Measurements from ENCODE around the gene MBD6. TPM values are rescaled to one million over a fixed set of nuclear protein-coding genes. Genes with fewer than 3 reads are reported as not detected.

Gene MBD6
- total RNA-seq, 1 experiment from 2014 or later = 66.8 TPM

DNA sequence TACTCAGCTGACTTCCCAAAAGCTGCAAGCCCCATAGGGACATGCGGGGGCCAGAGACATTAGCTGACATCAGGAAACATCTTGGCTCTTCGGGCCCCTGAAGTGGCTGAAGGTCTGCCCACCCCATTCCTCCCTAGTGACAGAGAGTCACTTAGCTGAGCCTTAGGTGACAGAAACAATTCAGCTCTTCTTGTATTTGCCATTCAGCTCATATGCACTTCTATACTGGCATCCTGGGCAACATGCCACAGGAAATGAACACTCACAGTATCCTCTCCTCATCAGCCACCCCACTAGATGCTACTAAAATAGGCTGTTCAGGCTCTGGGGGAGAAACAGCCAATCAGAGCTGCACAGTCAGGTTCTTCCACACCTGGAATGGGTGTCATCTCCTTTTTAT, 21.0 kb downstream of the MBD6 start:
- Histone ChIP-seq H3K27me3 (ENCODE audit: insufficient read depth, low read length) (no peaks in the 10 kb centered on the region; the same call in 1 of the 2 replicates), H2BK120ac (ENCODE audit: low read depth, low read length, poor library complexity, severe bottlenecking) (no peak overlapping the region), H4K20me1 (ENCODE audit: control insufficient read depth, insufficient read depth, insufficient read length) (no peaks in the 10 kb centered on the region), H3K23ac (ENCODE audit: insufficient read length, low read depth, low read length) (no peak overlapping the region), H3K79me2 (ENCODE audit: insufficient read depth, low read length) (no peaks in the 10 kb centered on the region; the same call in 1 of the 2 replicates), H3K9ac (ENCODE audit: extremely low read depth, insufficient read length, low read length) (no peak overlapping the region), H3K79me1 (ENCODE audit: insufficient read depth, low read depth, low read length, poor library complexity, severe bottlenecking) (peaks cover 14% of the 10 kb centered on the region), H3K23me2 (ENCODE audit: insufficient read length, low read depth, low read length, poor library complexity, severe bottlenecking) (peaks cover 6% of the 10 kb centered on the region), H3K56ac (ENCODE audit: insufficient read length, low read depth, low read length) (no peak overlapping the region), H3K4ac (ENCODE audit: low read depth, low read length) (no peak overlapping the region), H2BK15ac (ENCODE audit: low read depth, low read length) (no peak overlapping the region), H3K9me3 (ENCODE audit: control insufficient read depth, low read depth, low read length) (no peaks in the 10 kb centered on the region), H2AK5ac (ENCODE audit: insufficient read length, low read length) (no peak overlapping the region), H3K18ac (ENCODE audit: insufficient read length, low read depth, low read length) (no peak overlapping the region), H3K27ac (ENCODE audit: insufficient read length, low read depth, low read length) (no peak overlapping the region), H3K4me1 (ENCODE audit: insufficient read depth, low read length) (peaks cover 7% of the 10 kb centered on the region), H4K8ac (replicated peaks; ENCODE audit: insufficient read length, low read depth, low read length) (no peak overlapping the region), H4K5ac (ENCODE audit: insufficient read length, low read depth, low read length) (no peak overlapping the region), H2BK5ac (ENCODE audit: insufficient read length, low read length) (no peak overlapping the region), H4K91ac (ENCODE audit: insufficient read length, low read depth, low read length) (no peak overlapping the region), H2BK12ac (ENCODE audit: insufficient read length, low read depth, low read length) (no peak overlapping the region), H3K4me2 (ENCODE audit: insufficient read depth, insufficient read length, low read length) (no peak overlapping the region), H2AFZ (ENCODE audit: low read length) (no peak overlapping the region), H3K14ac (ENCODE audit: insufficient read depth, low read length) (no peak overlapping the region), H2BK20ac (ENCODE audit: low read depth, low read length, poor library complexity, severe bottlenecking) (no peak overlapping the region), H3T11ph (ENCODE audit: low read length) (no peak overlapping the region)
- H3K4me3 Mint-ChIP-seq = no peak overlapping the region; a peak in 1 of 5 replicates
- H3K4me1 Mint-ChIP-seq = peaks cover 17 to 23% of the 10 kb centered on the region in 2 experiments
- no CpG with 5 or more reads among the region's 2 CpGs for WGBS (ENCODE audit: extremely low coverage, insufficient read length, low lambda C conversion rate)
- TF ChIP-seq, protein P1, sequence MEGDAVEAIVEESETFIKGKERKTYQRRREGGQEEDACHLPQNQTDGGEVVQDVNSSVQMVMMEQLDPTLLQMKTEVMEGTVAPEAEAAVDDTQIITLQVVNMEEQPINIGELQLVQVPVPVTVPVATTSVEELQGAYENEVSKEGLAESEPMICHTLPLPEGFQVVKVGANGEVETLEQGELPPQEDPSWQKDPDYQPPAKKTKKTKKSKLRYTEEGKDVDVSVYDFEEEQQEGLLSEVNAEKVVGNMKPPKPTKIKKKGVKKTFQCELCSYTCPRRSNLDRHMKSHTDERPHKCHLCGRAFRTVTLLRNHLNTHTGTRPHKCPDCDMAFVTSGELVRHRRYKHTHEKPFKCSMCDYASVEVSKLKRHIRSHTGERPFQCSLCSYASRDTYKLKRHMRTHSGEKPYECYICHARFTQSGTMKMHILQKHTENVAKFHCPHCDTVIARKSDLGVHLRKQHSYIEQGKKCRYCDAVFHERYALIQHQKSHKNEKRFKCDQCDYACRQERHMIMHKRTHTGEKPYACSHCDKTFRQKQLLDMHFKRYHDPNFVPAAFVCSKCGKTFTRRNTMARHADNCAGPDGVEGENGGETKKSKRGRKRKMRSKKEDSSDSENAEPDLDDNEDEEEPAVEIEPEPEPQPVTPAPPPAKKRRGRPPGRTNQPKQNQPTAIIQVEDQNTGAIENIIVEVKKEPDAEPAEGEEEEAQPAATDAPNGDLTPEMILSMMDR (conservative IDR thresholded peaks at IDR 0.05) = no peak
- H3K9me3 Mint-ChIP-seq = no peaks in the 10 kb centered on the region
- peaks cover 8% of the 10 kb centered on the region for H3K27me3 Mint-ChIP-seq (ENCODE audit: low read depth)
- peak overlapping the region in 1 of 3 experiments; percentile 57; a peak in 1 of 7 replicates for H3K27ac Mint-ChIP-seq
- H3K36me3 Mint-ChIP-seq (ENCODE audit: insufficient read depth in 1 of 3, low read depth in 3 of 3) = peaks cover 0 to 41% (median 32%) of the 10 kb centered on the region in 3 experiments; a peak in 6 of 7 replicates
- DNase-seq = no peak

All from H9 (cell line).